Adrenal gland (tissue), 5 donors: ENCODE measurements around the gene NRDC.

ENCODE experiments used
- POLR2A ChIP-seq, 2 donors: fragments of 450-650 bp; IDR thresholded peaks; one replicate each; pipeline ENCODE4 v1.6.1; 2017; ENCODE audit warnings: antibody characterized with exemption in 2 of 2, mild to moderate bottlenecking in 2 of 2, moderate library complexity in 1 of 2
- TF ChIP-seq, protein P1 (sequence below), 6 experiments: fragments of 450-650 bp in 4 of 6; fragments of 200-600 bp in 2 of 6; sonication (generic) in 1 of 6; IDR thresholded peaks; 1 replicate in 5 of 6; 2 replicates in 1 of 6; pipeline versions ENCODE4 v1.5.1 to v1.8.0; 2016 to 2021; ENCODE audit warnings: antibody characterized with exemption in 6 of 6, mild to moderate bottlenecking in 2 of 6, moderate library complexity in 1 of 6
- donor health status: DM: no; HTN: no; CAD: no.

- TF ChIP-seq, protein P1, sequence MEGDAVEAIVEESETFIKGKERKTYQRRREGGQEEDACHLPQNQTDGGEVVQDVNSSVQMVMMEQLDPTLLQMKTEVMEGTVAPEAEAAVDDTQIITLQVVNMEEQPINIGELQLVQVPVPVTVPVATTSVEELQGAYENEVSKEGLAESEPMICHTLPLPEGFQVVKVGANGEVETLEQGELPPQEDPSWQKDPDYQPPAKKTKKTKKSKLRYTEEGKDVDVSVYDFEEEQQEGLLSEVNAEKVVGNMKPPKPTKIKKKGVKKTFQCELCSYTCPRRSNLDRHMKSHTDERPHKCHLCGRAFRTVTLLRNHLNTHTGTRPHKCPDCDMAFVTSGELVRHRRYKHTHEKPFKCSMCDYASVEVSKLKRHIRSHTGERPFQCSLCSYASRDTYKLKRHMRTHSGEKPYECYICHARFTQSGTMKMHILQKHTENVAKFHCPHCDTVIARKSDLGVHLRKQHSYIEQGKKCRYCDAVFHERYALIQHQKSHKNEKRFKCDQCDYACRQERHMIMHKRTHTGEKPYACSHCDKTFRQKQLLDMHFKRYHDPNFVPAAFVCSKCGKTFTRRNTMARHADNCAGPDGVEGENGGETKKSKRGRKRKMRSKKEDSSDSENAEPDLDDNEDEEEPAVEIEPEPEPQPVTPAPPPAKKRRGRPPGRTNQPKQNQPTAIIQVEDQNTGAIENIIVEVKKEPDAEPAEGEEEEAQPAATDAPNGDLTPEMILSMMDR (IDR thresholded peaks at IDR 0.05) = no peak
- no peak for TF ChIP-seq POLR2A (IDR thresholded peaks at IDR 0.05)
Measured at GRCh38 chr1:51756290-51756689, 122.2 kb downstream of the NRDC start.
